CD4-positive, CD25-positive, alpha-beta regulatory T cell (primary cell): ENCODE data around the gene FOXN3. TPM values are rescaled to one million over a fixed set of nuclear protein-coding genes. Genes with fewer than 3 reads are reported as not detected.

Source experiments
- ATAC-seq, 2 donors: fragments of 150-1000 bp; cut with Tn5 transposase; one replicate each; pipeline ENCODE4 v1.10.0; 2021; ENCODE audit warnings: low read depth in 2 of 2, moderate number of reproducible peaks in 2 of 2, moderate library complexity in 1 of 2
- DNase-seq, 3 donors: peaks; one replicate each; pipeline versions ENCODE4 v3.0.0 to v3.0.0-alpha.2; 2012 to 2022; ENCODE audit warnings: mixed read lengths in 1 of 3
- H3K27ac ChIP-seq: one replicate; pipeline ENCODE4 v1.7.0; 2013; ENCODE audit warnings: mild to moderate bottlenecking, low read length; ENCODE audit not compliant: insufficient read depth, poor library complexity, severe bottlenecking
- H3K27me3 ChIP-seq: one replicate; pipeline ENCODE4 v1.7.0; 2013; ENCODE audit warnings: low read length; ENCODE audit not compliant: control insufficient read depth, insufficient read depth
- H3K36me3 ChIP-seq: one replicate; pipeline ENCODE4 v1.7.0; 2013; ENCODE audit warnings: mild to moderate bottlenecking, low read length, moderate library complexity; ENCODE audit not compliant: control insufficient read depth, insufficient read depth
- H3K4me1 ChIP-seq: 2 replicates; pipeline ENCODE4 v1.7.0; 2013; ENCODE audit warnings: mild to moderate bottlenecking, low read length; ENCODE audit not compliant: insufficient read depth, control insufficient read depth, poor library complexity, severe bottlenecking
- H3K4me3 ChIP-seq: one replicate; pipeline ENCODE4 v1.7.0; 2013; ENCODE audit warnings: low read depth, mild to moderate bottlenecking, low read length, moderate library complexity
- H3K9me3 ChIP-seq, 2 experiments: 1 replicate in 1 of 2; 2 replicates in 1 of 2; pipeline ENCODE4 v1.7.0; 2013; ENCODE audit warnings: low read length in 2 of 2, mild to moderate bottlenecking in 1 of 2, moderate library complexity in 1 of 2; ENCODE audit not compliant: control insufficient read depth in 2 of 2
- H3K27ac Mint-ChIP-seq, 3 donors: one replicate each; pipeline ENCODE4 v1.8.0; 2020 to 2022; ENCODE audit warnings: mild to moderate bottlenecking in 3 of 3, mixed read lengths in 3 of 3, moderate library complexity in 2 of 3
- H3K27me3 Mint-ChIP-seq: one replicate; pipeline ENCODE4 v1.8.0; 2022; ENCODE audit warnings: mild to moderate bottlenecking, mixed read lengths
- H3K36me3 Mint-ChIP-seq: one replicate; pipeline ENCODE4 v1.8.0; 2020; ENCODE audit warnings: mixed read lengths
- H3K4me1 Mint-ChIP-seq, 4 donors: one replicate each; pipeline ENCODE4 v1.8.0; 2020 to 2022; ENCODE audit warnings: mixed read lengths in 4 of 4, mild to moderate bottlenecking in 1 of 4
- H3K4me3 Mint-ChIP-seq, 4 donors: one replicate each; pipeline ENCODE4 v1.8.0; 2020 to 2022; ENCODE audit warnings: mild to moderate bottlenecking in 4 of 4, mixed read lengths in 4 of 4, moderate library complexity in 3 of 4
- H3K9me3 Mint-ChIP-seq, 7 donors: one replicate each; pipeline ENCODE4 v1.8.0; 2020 to 2022; ENCODE audit warnings: mixed read lengths in 7 of 7, mild to moderate bottlenecking in 3 of 7, moderate library complexity in 2 of 7
- polyA plus RNA-seq, 4 donors: library from polyadenylated mRNA; unstranded; fragments of 300-500 nt; fragmentation: Illumina TruSeq; gene quantifications; one replicate each; pipeline ENCODE4 v1.2.3, GENCODE V29; 2021
- total RNA-seq: library from RNA; stranded (reverse); gene quantifications from one replicate; pipeline ENCODE4 v1.2.3, GENCODE V29; 2022

Gene FOXN3
- total and polyA plus RNA-seq, 5 donors from 2014 or later: 108 to 203 (median 111) TPM

DNA sequence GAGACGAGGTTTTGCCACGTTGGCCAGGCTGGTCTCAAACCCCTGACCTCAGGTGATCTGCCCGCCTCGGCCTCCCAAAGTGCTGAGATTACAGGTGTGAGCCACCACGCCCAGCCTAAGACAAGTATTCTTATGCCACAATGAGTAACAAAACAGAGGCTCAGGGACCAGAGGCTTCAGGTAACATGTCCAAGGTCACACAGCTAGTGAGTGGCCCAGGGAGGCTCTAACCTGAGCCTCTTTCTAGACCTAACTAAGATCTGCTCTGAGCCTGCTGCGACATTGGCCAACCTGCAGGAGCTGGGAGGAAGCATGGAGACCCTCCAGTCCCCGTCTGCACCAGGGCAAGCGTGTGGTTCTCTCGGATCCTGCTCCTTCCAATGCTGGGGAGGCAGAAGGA is 77.9 kb downstream of the FOXN3 start:
- ATAC-seq (no peak), DNase-seq (no peak)
- Mint-ChIP-seq H3K27me3 (no peaks in the 10 kb centered on the region), H3K4me1 (peaks cover 25 to 66% (median 34%) of the 10 kb centered on the region in 4 donors), H3K9me3 (no peaks in the 10 kb centered on the region), H3K27ac (peak overlapping the region in 1 of 3 donors; percentile 20), H3K36me3 (peaks cover 21% of the 10 kb centered on the region), H3K4me3 (no peak overlapping the region)
- no peaks in the 10 kb centered on the region for H3K9me3 ChIP-seq
- no peak overlapping the region for H3K4me3 ChIP-seq
- H3K4me1 ChIP-seq: peaks cover 4% of the 10 kb centered on the region
- peaks cover 2% of the 10 kb centered on the region for H3K36me3 ChIP-seq
- H3K27ac ChIP-seq: no peak overlapping the region
- no peaks in the 10 kb centered on the region for H3K27me3 ChIP-seq

DNA sequence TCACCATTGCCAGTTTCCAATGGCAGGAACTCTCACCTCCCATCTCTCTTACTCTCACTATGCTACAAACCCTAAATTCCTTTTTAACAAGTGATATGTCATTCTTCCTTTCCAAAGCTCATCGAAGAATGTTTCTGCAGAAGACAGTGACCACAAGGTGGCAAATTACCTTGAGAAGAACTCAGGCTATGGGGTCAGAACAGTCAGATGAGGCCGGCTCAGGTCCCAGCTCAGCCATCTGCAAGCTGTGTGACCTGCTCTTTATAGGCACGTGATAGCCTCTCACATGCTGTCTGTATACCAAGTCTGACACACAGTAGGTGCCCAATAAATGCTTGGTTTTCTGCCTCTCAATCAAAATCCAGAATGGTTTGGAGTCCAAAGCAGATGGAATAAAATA is 80.7 kb downstream of the FOXN3 start:
- Histone ChIP-seq H3K4me3 (no peak overlapping the region), H3K9me3 (no peaks in the 10 kb centered on the region), H3K27me3 (no peaks in the 10 kb centered on the region), H3K4me1 (no peaks in the 10 kb centered on the region), H3K27ac (no peak overlapping the region), H3K36me3 (peaks cover 2% of the 10 kb centered on the region)
- H3K4me3 Mint-ChIP-seq: no peak overlapping the region
- peaks cover 34 to 61% (median 38%) of the 10 kb centered on the region in 4 donors for H3K4me1 Mint-ChIP-seq
- H3K27me3 Mint-ChIP-seq: no peaks in the 10 kb centered on the region
- ATAC-seq: no peak
- peak in 1 of 3 donors; percentile 32 for DNase-seq
- H3K36me3 Mint-ChIP-seq: peaks cover 23% of the 10 kb centered on the region
- H3K9me3 Mint-ChIP-seq: peaks cover 0 to 2% (median 0%) of the 10 kb centered on the region in 7 donors
- peak overlapping the region in 1 of 3 donors; percentile 77 for H3K27ac Mint-ChIP-seq

DNA sequence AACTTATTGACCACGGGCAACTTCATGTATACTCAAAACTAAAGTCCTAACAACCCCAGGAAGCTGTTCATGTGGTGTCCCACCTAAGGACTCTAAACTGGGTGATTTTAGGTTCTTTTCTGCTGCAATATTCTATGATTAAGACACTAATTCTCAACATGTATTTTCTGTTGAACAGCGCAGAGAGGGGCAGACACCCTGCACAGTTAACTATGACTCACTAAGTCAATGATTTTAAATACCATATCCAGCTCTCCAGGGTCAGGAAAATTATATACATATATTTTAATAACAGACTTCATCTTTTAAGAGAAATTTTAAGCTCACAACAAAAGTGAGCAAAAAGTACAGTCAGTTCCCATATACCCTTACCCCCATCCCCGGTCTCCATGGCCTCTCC is 85.0 kb downstream of the FOXN3 start:
- Histone ChIP-seq H3K4me3 (no peak overlapping the region), H3K27ac (no peak overlapping the region), H3K27me3 (no peaks in the 10 kb centered on the region), H3K9me3 (no peaks in the 10 kb centered on the region), H3K36me3 (peaks cover 4% of the 10 kb centered on the region), H3K4me1 (no peaks in the 10 kb centered on the region)
- peaks cover 26 to 61% (median 57%) of the 10 kb centered on the region in 4 donors for H3K4me1 Mint-ChIP-seq
- DNase-seq (no peak), ATAC-seq (no peak)
- no peak overlapping the region for H3K4me3 Mint-ChIP-seq
- no peak overlapping the region for H3K27ac Mint-ChIP-seq
- H3K9me3 Mint-ChIP-seq: peaks cover 0 to 2% (median 0%) of the 10 kb centered on the region in 7 donors
- peaks cover 30% of the 10 kb centered on the region for H3K36me3 Mint-ChIP-seq
- no peaks in the 10 kb centered on the region for H3K27me3 Mint-ChIP-seq

DNA sequence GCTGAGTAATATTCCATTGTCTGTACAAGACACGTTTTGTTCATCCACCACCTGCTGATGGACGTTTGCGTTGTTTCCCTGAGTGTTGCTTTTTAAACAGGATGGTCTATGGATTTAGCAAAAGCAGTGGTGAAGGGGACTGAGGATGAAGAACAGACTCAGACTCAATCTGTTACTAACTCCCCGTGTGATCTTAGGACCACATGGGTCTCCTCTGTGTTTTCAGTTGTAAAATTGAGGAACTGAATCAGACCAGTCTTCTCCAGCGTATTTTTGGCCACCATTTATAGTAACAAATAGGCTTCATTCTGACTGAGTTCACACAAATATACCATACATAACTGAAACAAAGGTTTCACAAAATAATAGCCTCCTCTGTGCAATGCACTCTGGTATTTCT is 85.6 kb downstream of the FOXN3 start:
- no peak overlapping the region for H3K27ac ChIP-seq
- Mint-ChIP-seq H3K4me1 (peaks cover 23 to 61% (median 57%) of the 10 kb centered on the region in 4 donors), H3K27ac (peak overlapping the region in 1 of 3 donors; percentile 57), H3K36me3 (peaks cover 33% of the 10 kb centered on the region), H3K9me3 (peaks cover 0 to 2% (median 0%) of the 10 kb centered on the region in 7 donors), H3K27me3 (no peaks in the 10 kb centered on the region), H3K4me3 (no peak overlapping the region)
- no peaks in the 10 kb centered on the region for H3K4me1 ChIP-seq
- no peaks in the 10 kb centered on the region for H3K27me3 ChIP-seq
- ATAC-seq: no peak
- H3K9me3 ChIP-seq: no peaks in the 10 kb centered on the region
- no peak overlapping the region for H3K4me3 ChIP-seq
- peaks cover 4% of the 10 kb centered on the region for H3K36me3 ChIP-seq
- DNase-seq: no peak

DNA sequence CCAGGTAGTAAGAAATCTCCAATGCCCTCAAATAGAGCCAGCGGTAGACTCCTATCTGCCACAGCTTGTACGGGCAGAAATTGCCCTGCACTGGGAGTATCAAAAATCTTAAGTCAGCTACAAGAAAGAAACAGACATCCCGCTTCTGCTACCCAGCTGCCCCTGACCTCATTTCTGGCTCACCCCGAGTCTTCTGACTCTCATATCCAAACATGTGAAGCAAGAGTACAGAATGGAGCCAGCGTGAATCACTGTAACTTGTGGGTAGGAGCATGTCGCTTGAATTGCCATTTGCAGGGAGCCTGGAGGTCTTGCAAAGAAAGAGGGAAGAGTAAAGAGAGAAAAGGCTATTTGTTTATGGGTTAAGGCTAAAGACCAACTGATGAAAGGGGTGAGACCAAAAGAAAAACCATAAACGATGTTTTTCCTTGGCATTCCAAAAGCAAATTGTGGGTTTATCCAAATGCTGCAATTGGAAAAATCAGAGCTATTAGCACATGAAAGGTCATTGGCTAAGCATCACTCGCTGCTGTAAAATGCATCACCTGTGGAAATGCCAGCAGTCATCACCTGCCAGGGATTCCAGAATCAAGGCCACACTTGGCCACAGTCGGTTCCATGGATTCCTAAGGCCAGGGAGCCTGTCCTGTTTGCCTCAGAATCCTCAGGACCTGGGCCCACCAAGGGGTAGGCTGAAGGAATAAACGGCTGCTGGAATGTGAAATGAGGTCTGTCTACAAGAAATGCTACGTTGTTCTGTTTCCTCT is 86.6 kb downstream of the FOXN3 start:
- ATAC-seq: no peak
- DNase-seq: no peak
- H3K27me3 Mint-ChIP-seq: no peaks in the 10 kb centered on the region
- peaks cover 0 to 2% (median 0%) of the 10 kb centered on the region in 7 donors for H3K9me3 Mint-ChIP-seq
- Histone ChIP-seq H3K9me3 (no peaks in the 10 kb centered on the region), H3K36me3 (peaks cover 7% of the 10 kb centered on the region), H3K27me3 (no peaks in the 10 kb centered on the region), H3K4me1 (peaks cover 6% of the 10 kb centered on the region), H3K27ac (no peak overlapping the region), H3K4me3 (no peak overlapping the region)
- H3K36me3 Mint-ChIP-seq: peaks cover 42% of the 10 kb centered on the region
- H3K27ac Mint-ChIP-seq: peak overlapping the region; percentile 72 to 75 (median 73)
- H3K4me3 Mint-ChIP-seq: peak overlapping the region in 2 of 4 donors; percentile 19 to 38
- H3K4me1 Mint-ChIP-seq: peaks cover 22 to 66% (median 60%) of the 10 kb centered on the region in 4 donors

DNA sequence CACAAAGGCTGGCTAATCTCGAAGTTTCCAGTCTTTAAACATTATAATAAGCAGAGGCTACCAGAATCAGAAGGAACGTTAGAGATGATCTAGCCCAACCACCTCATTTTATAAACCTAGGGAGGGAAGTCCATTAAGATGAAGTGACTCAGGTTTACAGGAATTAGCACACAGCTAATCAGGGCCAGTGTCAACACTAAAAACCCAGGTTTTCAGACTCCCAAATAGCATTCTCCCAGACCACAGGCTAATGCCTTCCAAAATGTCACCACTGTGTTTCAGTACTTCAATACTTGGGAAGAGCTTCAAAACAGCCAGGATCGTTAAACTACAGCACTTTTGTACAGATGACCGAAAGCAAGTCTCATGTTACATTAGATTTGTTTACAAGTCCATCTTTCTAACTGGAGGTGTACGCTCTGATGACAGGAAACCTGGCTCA is 89.2 kb downstream of the FOXN3 start:
- DNase-seq (no peak), ATAC-seq (no peak)
- no peak overlapping the region for H3K27ac ChIP-seq
- H3K36me3 Mint-ChIP-seq: peaks cover 39% of the 10 kb centered on the region
- H3K27me3 Mint-ChIP-seq: no peaks in the 10 kb centered on the region
- no peak overlapping the region for H3K4me3 ChIP-seq
- no peaks in the 10 kb centered on the region for H3K9me3 ChIP-seq
- H3K36me3 ChIP-seq: peaks cover 7% of the 10 kb centered on the region
- peak overlapping the region in 1 of 4 donors; percentile 68 for H3K4me3 Mint-ChIP-seq
- peaks cover 27 to 84% (median 66%) of the 10 kb centered on the region in 4 donors for H3K4me1 Mint-ChIP-seq
- no peaks in the 10 kb centered on the region for H3K27me3 ChIP-seq
- peaks cover 12% of the 10 kb centered on the region for H3K4me1 ChIP-seq
- H3K27ac Mint-ChIP-seq: no peak overlapping the region
- no peaks in the 10 kb centered on the region for H3K9me3 Mint-ChIP-seq

DNA sequence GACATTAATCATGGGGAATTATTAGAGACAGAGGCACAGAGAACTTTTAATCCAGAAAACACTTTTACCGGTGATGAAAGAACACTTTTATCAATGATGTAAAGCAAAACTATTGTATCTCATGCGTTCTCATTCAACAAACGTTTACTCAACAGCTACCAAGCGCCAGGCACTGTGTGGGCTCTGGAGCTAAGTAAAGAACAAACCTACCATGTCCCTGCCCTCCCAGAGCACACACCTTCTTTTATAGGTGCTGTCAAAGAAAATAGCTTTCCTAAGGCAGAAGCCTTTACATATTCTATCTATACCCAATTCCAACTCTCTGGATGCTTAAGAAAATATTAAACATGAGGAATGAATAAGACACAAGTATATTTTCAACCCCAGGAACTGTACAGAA is 91.1 kb downstream of the FOXN3 start:
- ATAC-seq (no peak), DNase-seq (no peak)
- Histone ChIP-seq H3K9me3 (no peaks in the 10 kb centered on the region), H3K27ac (no peak overlapping the region), H3K4me3 (no peak overlapping the region), H3K27me3 (no peaks in the 10 kb centered on the region), H3K4me1 (peaks cover 12% of the 10 kb centered on the region), H3K36me3 (peaks cover 5% of the 10 kb centered on the region)
- Mint-ChIP-seq H3K36me3 (peaks cover 43% of the 10 kb centered on the region), H3K27me3 (no peaks in the 10 kb centered on the region), H3K9me3 (no peaks in the 10 kb centered on the region), H3K4me3 (peak overlapping the region in 3 of 4 donors; percentile 7 to 29 (median 26)), H3K27ac (peak overlapping the region; percentile 43 to 86 (median 73)), H3K4me1 (peaks cover 29 to 81% (median 62%) of the 10 kb centered on the region in 4 donors)
